Fibroblast of lung (primary cell): ENCODE data around the gene CDR2. TPM values are rescaled to one million over a fixed set of nuclear protein-coding genes. Genes with fewer than 3 reads are reported as not detected.
A peak's percentile ranks its signal among the peaks of the same experiment; 100 is the strongest.

Source experiments
- DNase-seq, 2 donors: peaks; one replicate each; pipeline versions ENCODE4 v3.0.0 to v3.0.0-alpha.2; 2010; ENCODE audit warnings: low read depth in 2 of 2
- H2AFZ ChIP-seq: 2 replicates; pipeline ENCODE4 v1.5.1; 2012; ENCODE audit warnings: low read length, control low read depth, inconsistent platforms
- H3K27ac ChIP-seq: 2 replicates; pipeline ENCODE4 v1.5.1; 2011; ENCODE audit warnings: low read length, control low read depth; ENCODE audit not compliant: insufficient read depth
- H3K27me3 ChIP-seq: 2 replicates; pipeline ENCODE4 v1.5.1; 2011; ENCODE audit warnings: mild to moderate bottlenecking, low read length; ENCODE audit not compliant: control insufficient read depth, insufficient read depth
- H3K36me3 ChIP-seq: 2 replicates; pipeline ENCODE4 v1.5.1; 2011; ENCODE audit warnings: low read length; ENCODE audit not compliant: control insufficient read depth, insufficient read depth
- H3K4me1 ChIP-seq: 2 replicates; pipeline ENCODE4 v1.5.1; 2011; ENCODE audit warnings: low read length; ENCODE audit not compliant: control insufficient read depth, insufficient read depth; ENCODE audit errors: extremely low read depth
- H3K4me2 ChIP-seq: 2 replicates; pipeline ENCODE4 v1.5.1; 2011; ENCODE audit warnings: low read length, control low read depth; ENCODE audit not compliant: insufficient read depth; ENCODE audit errors: extremely low read depth
- H3K4me3 ChIP-seq, 4 experiments: fragments of 200-600 bp in 1 of 4; sonication (generic) in 1 of 4; replicated peaks in 1 of 4; 2 replicates each; pipeline ENCODE4 v1.5.1; 2011 to 2016; ENCODE audit warnings: low read length in 4 of 4, low read depth in 3 of 4, mild to moderate bottlenecking in 3 of 4, control low read depth in 2 of 4, inconsistent platforms in 1 of 4, mixed read lengths in 1 of 4; ENCODE audit not compliant: insufficient read depth in 1 of 4; ENCODE audit errors: control extremely low read depth in 1 of 4
- H3K79me2 ChIP-seq: 2 replicates; pipeline ENCODE4 v1.5.1; 2012; ENCODE audit warnings: mild to moderate bottlenecking, low read length, inconsistent platforms; ENCODE audit not compliant: control insufficient read depth, insufficient read depth
- H3K9ac ChIP-seq: 2 replicates; pipeline ENCODE4 v1.5.1; 2011; ENCODE audit warnings: mild to moderate bottlenecking, low read length, control low read depth; ENCODE audit not compliant: insufficient read depth
- H3K9me3 ChIP-seq: 2 replicates; pipeline ENCODE4 v1.5.1; 2012; ENCODE audit warnings: low read depth, low read length; ENCODE audit not compliant: control insufficient read depth, insufficient read depth
- H4K20me1 ChIP-seq: 2 replicates; pipeline ENCODE4 v1.5.1; 2011; ENCODE audit warnings: low read length; ENCODE audit not compliant: control insufficient read depth, insufficient read depth; ENCODE audit errors: extremely low read depth
- EZH2 ChIP-seq: IDR thresholded peaks from 2 replicates; pipeline ENCODE4 v1.5.1; 2012; ENCODE audit warnings: low read length, control low read depth, mild to moderate bottlenecking; ENCODE audit errors: missing control alignments
- polyA plus RNA-seq, 2 donors: library from polyadenylated mRNA; depleted of rRNA in 1 of 2; stranded (reverse) in 1 of 2; unstranded in 1 of 2; fragments of >200 nt; gene quantifications; 2 replicates each; pipeline ENCODE4 v1.2.1, GENCODE V29; 2011 to 2012; ENCODE audit warnings: missing spikeins in 1 of 2
- total RNA-seq: library from RNA; depleted of rRNA; stranded (reverse); fragments of >200 nt; gene quantifications from 2 replicates; pipeline ENCODE4 v1.2.1, GENCODE V29; 2014
- TF ChIP-seq, protein P1 (sequence below), 2 donors: IDR thresholded peaks in 1 of 2; conservative IDR thresholded peaks in 1 of 2; 1 replicate in 1 of 2; 2 replicates in 1 of 2; pipeline ENCODE4 v1.5.1; 2011 to 2012; ENCODE audit warnings: low read length in 2 of 2, control low read depth in 1 of 2, inconsistent platforms in 1 of 2, low read depth in 1 of 2, mild to moderate bottlenecking in 1 of 2

The CDR2 gene
- total and polyA plus RNA-seq, 2 donors (not counting 1 experiment from before 2014, with no cell fraction given): 60.1 to 73.8 TPM

DNA sequence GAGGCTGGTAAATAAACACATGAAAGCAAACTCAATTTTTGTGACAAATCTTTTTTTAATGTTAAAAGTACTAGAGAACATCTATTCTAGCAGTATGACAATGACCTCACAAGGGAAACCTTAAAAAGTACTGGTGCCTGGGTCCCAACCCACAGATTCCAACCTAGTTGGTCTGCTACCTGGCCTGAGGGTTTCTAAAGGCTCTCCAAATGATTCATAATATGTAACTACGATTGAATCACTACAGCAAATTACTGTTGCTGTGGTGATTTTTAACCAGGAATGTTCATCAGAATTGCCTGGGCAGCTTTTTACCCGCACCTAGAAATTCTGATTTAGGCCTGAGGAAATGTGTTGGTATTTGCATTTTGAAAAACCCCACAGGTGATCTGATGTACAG is 26.1 kb downstream of the CDR2 start:
- no peak overlapping the region for H3K9ac ChIP-seq
- no peak overlapping the region for H2AFZ ChIP-seq
- no peaks in the 10 kb centered on the region for H3K27me3 ChIP-seq
- H3K9me3 ChIP-seq: no peaks in the 10 kb centered on the region
- no peak overlapping the region for H3K4me2 ChIP-seq
- no peaks in the 10 kb centered on the region for H4K20me1 ChIP-seq
- H3K79me2 ChIP-seq: peaks cover 25% of the 10 kb centered on the region
- no peaks in the 10 kb centered on the region for H3K4me1 ChIP-seq
- TF ChIP-seq EZH2: no peak
- TF ChIP-seq, protein P1, sequence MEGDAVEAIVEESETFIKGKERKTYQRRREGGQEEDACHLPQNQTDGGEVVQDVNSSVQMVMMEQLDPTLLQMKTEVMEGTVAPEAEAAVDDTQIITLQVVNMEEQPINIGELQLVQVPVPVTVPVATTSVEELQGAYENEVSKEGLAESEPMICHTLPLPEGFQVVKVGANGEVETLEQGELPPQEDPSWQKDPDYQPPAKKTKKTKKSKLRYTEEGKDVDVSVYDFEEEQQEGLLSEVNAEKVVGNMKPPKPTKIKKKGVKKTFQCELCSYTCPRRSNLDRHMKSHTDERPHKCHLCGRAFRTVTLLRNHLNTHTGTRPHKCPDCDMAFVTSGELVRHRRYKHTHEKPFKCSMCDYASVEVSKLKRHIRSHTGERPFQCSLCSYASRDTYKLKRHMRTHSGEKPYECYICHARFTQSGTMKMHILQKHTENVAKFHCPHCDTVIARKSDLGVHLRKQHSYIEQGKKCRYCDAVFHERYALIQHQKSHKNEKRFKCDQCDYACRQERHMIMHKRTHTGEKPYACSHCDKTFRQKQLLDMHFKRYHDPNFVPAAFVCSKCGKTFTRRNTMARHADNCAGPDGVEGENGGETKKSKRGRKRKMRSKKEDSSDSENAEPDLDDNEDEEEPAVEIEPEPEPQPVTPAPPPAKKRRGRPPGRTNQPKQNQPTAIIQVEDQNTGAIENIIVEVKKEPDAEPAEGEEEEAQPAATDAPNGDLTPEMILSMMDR (conservative IDR thresholded peaks at IDR 0.05 in 1 of 2, IDR thresholded peaks at IDR 0.05 in 1 of 2; ENCODE audit: low read depth in 1 of 2, low read length in 2 of 2): no peak
- DNase-seq: peak in 1 of 2 donors; percentile 31
- H3K27ac ChIP-seq: no peak overlapping the region
- H3K36me3 ChIP-seq: peaks cover 17% of the 10 kb centered on the region
- H3K4me3 ChIP-seq: no peak overlapping the region

DNA sequence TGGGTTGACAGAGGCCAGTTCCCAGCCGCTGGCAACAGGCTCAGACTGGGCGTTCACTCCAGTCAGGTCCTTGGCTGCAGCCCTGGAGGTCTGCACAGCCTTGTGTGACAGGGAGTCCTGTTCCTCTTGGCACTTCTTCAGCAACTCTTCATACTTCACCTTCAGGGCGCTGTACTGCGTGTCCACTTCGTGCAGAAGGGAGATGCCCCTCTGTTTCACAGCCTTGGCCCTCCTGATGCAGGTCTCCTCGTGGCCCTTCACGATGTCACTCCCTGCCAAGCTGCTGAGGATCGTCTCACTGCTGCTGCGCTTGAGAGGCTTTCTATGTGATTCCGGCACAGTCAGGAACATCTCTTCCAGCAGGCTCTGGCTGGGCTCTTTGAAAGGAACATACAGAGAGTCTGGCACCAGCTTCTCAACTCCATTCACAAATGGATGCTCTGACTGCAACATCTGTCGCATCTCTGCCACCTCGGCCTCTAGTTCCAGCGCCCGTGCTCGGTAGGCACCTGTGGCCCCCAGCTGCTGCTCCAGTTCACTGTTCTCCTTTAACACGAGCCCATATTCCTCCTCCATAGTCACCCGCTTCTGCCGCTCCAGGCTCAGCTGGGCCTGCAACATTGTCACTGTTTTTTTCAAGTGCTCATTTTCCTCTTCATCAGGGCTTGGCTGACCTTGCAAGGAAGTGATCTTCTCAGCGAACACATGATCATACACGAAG is 27.2 kb downstream of the CDR2 start:
- Histone ChIP-seq H3K9me3 (no peaks in the 10 kb centered on the region), H3K27me3 (no peaks in the 10 kb centered on the region), H3K4me2 (no peak overlapping the region), H3K9ac (no peak overlapping the region), H3K4me3 (no peak overlapping the region), H3K36me3 (peaks cover 17% of the 10 kb centered on the region), H2AFZ (no peak overlapping the region), H3K4me1 (no peaks in the 10 kb centered on the region), H3K79me2 (peaks cover 20% of the 10 kb centered on the region), H3K27ac (no peak overlapping the region), H4K20me1 (no peaks in the 10 kb centered on the region)
- DNase-seq: no peak
- no peak for TF ChIP-seq EZH2
- TF ChIP-seq, protein P1 (conservative IDR thresholded peaks at IDR 0.05 in 1 of 2, IDR thresholded peaks at IDR 0.05 in 1 of 2; ENCODE audit: low read depth in 1 of 2, low read length in 2 of 2): no peak

DNA sequence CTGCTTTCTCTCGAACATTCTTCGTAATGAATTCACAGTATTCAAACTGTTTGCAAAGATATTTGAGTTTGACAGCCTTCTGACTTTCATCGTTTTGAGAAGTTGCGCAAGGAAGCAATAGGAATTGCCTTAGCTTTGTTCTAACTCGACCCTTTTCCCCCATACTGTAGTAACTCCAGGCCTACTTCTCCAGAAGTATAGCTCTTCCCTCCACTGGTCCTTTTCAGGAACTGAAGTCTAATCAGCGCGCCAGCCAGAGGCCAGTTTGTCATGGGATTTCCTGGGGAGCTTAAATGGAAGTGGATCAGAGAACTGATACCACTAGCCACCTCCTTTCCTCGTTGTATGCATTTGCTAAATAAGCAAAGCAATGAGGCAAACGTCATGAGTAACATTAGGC is 27.9 kb downstream of the CDR2 start:
- Histone ChIP-seq H3K9me3 (no peaks in the 10 kb centered on the region), H2AFZ (no peak overlapping the region), H4K20me1 (no peaks in the 10 kb centered on the region), H3K36me3 (peaks cover 17% of the 10 kb centered on the region), H3K27me3 (no peaks in the 10 kb centered on the region), H3K27ac (no peak overlapping the region), H3K4me1 (no peaks in the 10 kb centered on the region), H3K79me2 (peaks cover 12% of the 10 kb centered on the region), H3K4me2 (no peak overlapping the region), H3K4me3 (no peak overlapping the region), H3K9ac (no peak overlapping the region)
- TF ChIP-seq EZH2: no peak
- TF ChIP-seq, protein P1 (conservative IDR thresholded peaks at IDR 0.05 in 1 of 2, IDR thresholded peaks at IDR 0.05 in 1 of 2; ENCODE audit: low read depth in 1 of 2, low read length in 2 of 2): no peak
- DNase-seq: no peak
